ENCODE measurements around the gene MAPKAP1.

The MAPKAP1 gene

GRCh38 chr9:125681086-125681622 lies 25.9 kb downstream of the MAPKAP1 start:
- Histone ChIP-seq H3K79me1 (ENCODE audit: low read length) (peaks cover 2% of the 10 kb centered on the region), H3K27ac (ENCODE audit: low read depth, low read length) (no peak overlapping the region), H3K4me2 (ENCODE audit: low read length) (no peak overlapping the region), H3K23ac (ENCODE audit: low read length) (no peak overlapping the region), H3K36me3 (ENCODE audit: control insufficient read depth, insufficient read depth, low read length) (no peaks in the 10 kb centered on the region), H4K5ac (ENCODE audit: low read length) (no peak overlapping the region), H2BK120ac (ENCODE audit: low read depth, low read length) (no peak overlapping the region), H3K18ac (ENCODE audit: low read length) (no peak overlapping the region), H2AK5ac (ENCODE audit: low read length) (no peak overlapping the region), H3K27me3 (ENCODE audit: insufficient read depth, low read length, poor library complexity) (no peaks in the 10 kb centered on the region), H3K4me3 (ENCODE audit: low read length) (no peak overlapping the region), H3K4me1 (ENCODE audit: control insufficient read depth, low read depth, low read length) (no peaks in the 10 kb centered on the region), H3K4ac (ENCODE audit: low read depth, low read length) (no peak overlapping the region), H3K79me2 (ENCODE audit: control insufficient read depth, insufficient read depth, low read length) (no peaks in the 10 kb centered on the region), H2BK5ac (ENCODE audit: low read length) (no peak overlapping the region), H2BK15ac (replicated peaks; ENCODE audit: low read depth) (no peak overlapping the region), H3K9ac (ENCODE audit: low read length) (no peak overlapping the region), H3K56ac (ENCODE audit: low read length) (no peak overlapping the region), H4K8ac (ENCODE audit: low read depth, low read length) (no peak overlapping the region)
- DNase-seq, result no peak
- WGBS (ENCODE audit: extremely low coverage, insufficient coverage, low lambda C conversion rate), result no CpG with 5 or more reads among the region's 3 CpGs

- no peaks in the 10 kb centered on the region for H3K4me1 ChIP-seq (ENCODE audit: control insufficient read depth, low read depth, low read length)
- H3K4me3 ChIP-seq (ENCODE audit: low read length), result no peak overlapping the region
- H3K36me3 ChIP-seq (ENCODE audit: control insufficient read depth, insufficient read depth, low read length), result no peaks in the 10 kb centered on the region
- no peak overlapping the region for H3K27ac ChIP-seq (ENCODE audit: low read depth, low read length)
- no peak overlapping the region for H2AK5ac ChIP-seq (ENCODE audit: low read length)
- H4K8ac ChIP-seq (ENCODE audit: low read depth, low read length), result no peak overlapping the region
- no peak overlapping the region for H4K5ac ChIP-seq (ENCODE audit: low read length)
- H3K27me3 ChIP-seq (ENCODE audit: insufficient read depth, low read length, poor library complexity), result no peaks in the 10 kb centered on the region
- H3K79me2 ChIP-seq (ENCODE audit: control insufficient read depth, insufficient read depth, low read length), result no peaks in the 10 kb centered on the region
- H3K18ac ChIP-seq (ENCODE audit: low read length), result no peak overlapping the region
- H3K4me2 ChIP-seq (ENCODE audit: low read length), result no peak overlapping the region
- no peak overlapping the region for H2BK15ac ChIP-seq (replicated peaks; ENCODE audit: low read depth)
- H3K79me1 ChIP-seq (ENCODE audit: low read length), result peaks cover 2% of the 10 kb centered on the region
- no peak overlapping the region for H3K23ac ChIP-seq (ENCODE audit: low read length)
- H3K4ac ChIP-seq (ENCODE audit: low read depth, low read length), result no peak overlapping the region
- no peak overlapping the region for H3K9ac ChIP-seq (ENCODE audit: low read length)
- DNase-seq, result no peak
- H2BK5ac ChIP-seq (ENCODE audit: low read length), result no peak overlapping the region
- H3K56ac ChIP-seq (ENCODE audit: low read length), result no peak overlapping the region
- H2BK120ac ChIP-seq (ENCODE audit: low read depth, low read length), result no peak overlapping the region
Observed at GRCh38 chr9:125680445-125680844, 26.6 kb downstream of the MAPKAP1 start.

GRCh38 chr9:125679597-125680189 lies 27.3 kb downstream of the MAPKAP1 start:
- H4K8ac ChIP-seq (ENCODE audit: low read depth, low read length), result no peak overlapping the region
- no peak overlapping the region for H3K4me3 ChIP-seq (ENCODE audit: low read length)
- no peak overlapping the region for H2AK5ac ChIP-seq (ENCODE audit: low read length)
- no peak overlapping the region for H2BK15ac ChIP-seq (replicated peaks; ENCODE audit: low read depth)
- no peak overlapping the region for H3K9ac ChIP-seq (ENCODE audit: low read length)
- H4K5ac ChIP-seq (ENCODE audit: low read length), result no peak overlapping the region
- no peak overlapping the region for H3K27ac ChIP-seq (ENCODE audit: low read depth, low read length)
- no peak overlapping the region for H3K4me2 ChIP-seq (ENCODE audit: low read length)
- no peak overlapping the region for H3K56ac ChIP-seq (ENCODE audit: low read length)
- no peaks in the 10 kb centered on the region for H3K79me1 ChIP-seq (ENCODE audit: low read length)
- no peak overlapping the region for H3K18ac ChIP-seq (ENCODE audit: low read length)
- DNase-seq, result no peak
- no peak overlapping the region for H3K23ac ChIP-seq (ENCODE audit: low read length)
- H3K79me2 ChIP-seq (ENCODE audit: control insufficient read depth, insufficient read depth, low read length), result no peaks in the 10 kb centered on the region
- no peak overlapping the region for H2BK5ac ChIP-seq (ENCODE audit: low read length)
- no peak overlapping the region for H2BK120ac ChIP-seq (ENCODE audit: low read depth, low read length)
- H3K4me1 ChIP-seq (ENCODE audit: control insufficient read depth, low read depth, low read length), result no peaks in the 10 kb centered on the region
- H3K36me3 ChIP-seq (ENCODE audit: control insufficient read depth, insufficient read depth, low read length), result no peaks in the 10 kb centered on the region
- WGBS (ENCODE audit: extremely low coverage, insufficient coverage, low lambda C conversion rate), result no CpG with 5 or more reads among the region's 8 CpGs
- H3K4ac ChIP-seq (ENCODE audit: low read depth, low read length), result no peak overlapping the region
- no peaks in the 10 kb centered on the region for H3K27me3 ChIP-seq (ENCODE audit: insufficient read depth, low read length, poor library complexity)

- H3K4ac ChIP-seq (ENCODE audit: low read depth, low read length), result no peak overlapping the region
- H3K56ac ChIP-seq (ENCODE audit: low read length), result no peak overlapping the region
- H3K23ac ChIP-seq (ENCODE audit: low read length), result no peak overlapping the region
- no peaks in the 10 kb centered on the region for H3K4me1 ChIP-seq (ENCODE audit: control insufficient read depth, low read depth, low read length)
- H4K8ac ChIP-seq (ENCODE audit: low read depth, low read length), result no peak overlapping the region
- H3K4me3 ChIP-seq (ENCODE audit: low read length), result no peak overlapping the region
- WGBS (ENCODE audit: extremely low coverage, insufficient coverage, low lambda C conversion rate), result no CpG with 5 or more reads among the region's 3 CpGs
- H2BK120ac ChIP-seq (ENCODE audit: low read depth, low read length), result no peak overlapping the region
- no peak overlapping the region for H3K4me2 ChIP-seq (ENCODE audit: low read length)
- no peak overlapping the region for H2BK5ac ChIP-seq (ENCODE audit: low read length)
- no peak overlapping the region for H3K18ac ChIP-seq (ENCODE audit: low read length)
- no peaks in the 10 kb centered on the region for H3K79me1 ChIP-seq (ENCODE audit: low read length)
- no peak overlapping the region for H2BK15ac ChIP-seq (replicated peaks; ENCODE audit: low read depth)
- no peak overlapping the region for H3K27ac ChIP-seq (ENCODE audit: low read depth, low read length)
- peak; percentile 82 for DNase-seq
- peaks cover 4% of the 10 kb centered on the region for H3K79me2 ChIP-seq (ENCODE audit: control insufficient read depth, insufficient read depth, low read length)
- no peak overlapping the region for H2AK5ac ChIP-seq (ENCODE audit: low read length)
- no peak overlapping the region for H3K9ac ChIP-seq (ENCODE audit: low read length)
- H3K27me3 ChIP-seq (ENCODE audit: insufficient read depth, low read length, poor library complexity), result no peaks in the 10 kb centered on the region
- no peaks in the 10 kb centered on the region for H3K36me3 ChIP-seq (ENCODE audit: control insufficient read depth, insufficient read depth, low read length)
- no peak overlapping the region for H4K5ac ChIP-seq (ENCODE audit: low read length)
Observed at GRCh38 chr9:125674981-125675973, 31.7 kb downstream of the MAPKAP1 start.

- H3K27ac ChIP-seq (ENCODE audit: low read depth, low read length), result no peak overlapping the region
- no peak overlapping the region for H4K8ac ChIP-seq (ENCODE audit: low read depth, low read length)
- H3K36me3 ChIP-seq (ENCODE audit: control insufficient read depth, insufficient read depth, low read length), result no peaks in the 10 kb centered on the region
- no CpG with 5 or more reads among the region's 3 CpGs for WGBS (ENCODE audit: extremely low coverage, insufficient coverage, low lambda C conversion rate)
- DNase-seq, result no peak
- no peak overlapping the region for H2AK5ac ChIP-seq (ENCODE audit: low read length)
- no peaks in the 10 kb centered on the region for H3K79me1 ChIP-seq (ENCODE audit: low read length)
- no peak overlapping the region for H2BK120ac ChIP-seq (ENCODE audit: low read depth, low read length)
- H3K9ac ChIP-seq (ENCODE audit: low read length), result no peak overlapping the region
- H3K18ac ChIP-seq (ENCODE audit: low read length), result no peak overlapping the region
- no peak overlapping the region for H3K4me2 ChIP-seq (ENCODE audit: low read length)
- H3K23ac ChIP-seq (ENCODE audit: low read length), result no peak overlapping the region
- no peak overlapping the region for H4K5ac ChIP-seq (ENCODE audit: low read length)
- no peak overlapping the region for H3K4me3 ChIP-seq (ENCODE audit: low read length)
- H2BK15ac ChIP-seq (replicated peaks; ENCODE audit: low read depth), result no peak overlapping the region
- no peaks in the 10 kb centered on the region for H3K4me1 ChIP-seq (ENCODE audit: control insufficient read depth, low read depth, low read length)
- no peak overlapping the region for H2BK5ac ChIP-seq (ENCODE audit: low read length)
- H3K56ac ChIP-seq (ENCODE audit: low read length), result no peak overlapping the region
- no peaks in the 10 kb centered on the region for H3K27me3 ChIP-seq (ENCODE audit: insufficient read depth, low read length, poor library complexity)
- H3K4ac ChIP-seq (ENCODE audit: low read depth, low read length), result no peak overlapping the region
- H3K79me2 ChIP-seq (ENCODE audit: control insufficient read depth, insufficient read depth, low read length), result peaks cover 4% of the 10 kb centered on the region
Observed at GRCh38 chr9:125672876-125673275, 34.1 kb downstream of the MAPKAP1 start.
